CD14-positive monocyte (primary cell): ENCODE measurements around the gene NPSR1. TPM values are rescaled to one million over a fixed set of nuclear protein-coding genes. Genes with fewer than 3 reads are reported as not detected.

ENCODE experiments used
- DNase-seq, 3 donors: peaks; one replicate each; pipeline ENCODE4 v3.0.0-alpha.2; 2011 to 2022
- H2AFZ ChIP-seq: 2 replicates; pipeline ENCODE4 v1.6.0; 2012; ENCODE audit warnings: mild to moderate bottlenecking, low read depth, low read length, inconsistent platforms; ENCODE audit not compliant: insufficient read depth, poor library complexity, severe bottlenecking
- H3K27ac ChIP-seq, 2 donors: 1 replicate in 1 of 2; 2 replicates in 1 of 2; pipeline ENCODE4 v1.5.1; 2012 to 2013; ENCODE audit warnings: low read length in 2 of 2, control low read depth in 1 of 2, inconsistent platforms in 1 of 2, low read depth in 1 of 2, mild to moderate bottlenecking in 1 of 2
- H3K27me3 ChIP-seq, 2 donors: one replicate each; pipeline versions ENCODE4 v1.6.0 to v1.6.1; 2011 to 2013; ENCODE audit warnings: low read length in 2 of 2; ENCODE audit not compliant: control insufficient read depth in 2 of 2, insufficient read depth in 2 of 2
- H3K36me3 ChIP-seq, 2 donors: replicated peaks in 1 of 2; 1 replicate in 1 of 2; 2 replicates in 1 of 2; pipeline versions ENCODE4 v1.5.1 to v1.6.1; 2012 to 2013; ENCODE audit warnings: low read length in 2 of 2, control low read depth in 1 of 2, inconsistent platforms in 1 of 2, mild to moderate bottlenecking in 1 of 2; ENCODE audit not compliant: insufficient read depth in 2 of 2, control insufficient read depth in 1 of 2
- H3K4me1 ChIP-seq, 2 donors: 1 replicate in 1 of 2; 2 replicates in 1 of 2; pipeline versions ENCODE4 v1.5.1 to v1.6.1; 2012 to 2013; ENCODE audit warnings: low read length in 2 of 2, control low read depth in 1 of 2, inconsistent platforms in 1 of 2, mild to moderate bottlenecking in 1 of 2, moderate library complexity in 1 of 2; ENCODE audit not compliant: insufficient read depth in 2 of 2, control insufficient read depth in 1 of 2
- H3K4me2 ChIP-seq: replicated peaks from 2 replicates; pipeline ENCODE3; 2012; ENCODE audit warnings: low read length, moderate library complexity, mild to moderate bottlenecking; ENCODE audit not compliant: poor library complexity, severe bottlenecking; ENCODE audit errors: extremely low read depth
- H3K4me3 ChIP-seq, 3 experiments: fragments of 200-600 bp in 1 of 3; sonication (generic) in 1 of 3; replicated peaks in 1 of 3; 1 replicate in 2 of 3; 2 replicates in 1 of 3; pipeline ENCODE4 v1.5.1; 2011 to 2013; ENCODE audit warnings: low read length in 3 of 3, mild to moderate bottlenecking in 3 of 3, control low read depth in 2 of 3, low read depth in 2 of 3, inconsistent platforms in 1 of 3, moderate library complexity in 1 of 3
- H3K79me2 ChIP-seq: 2 replicates; pipeline ENCODE4 v1.6.0; 2012; ENCODE audit warnings: mild to moderate bottlenecking, control low read depth, inconsistent platforms, low read length, moderate library complexity; ENCODE audit not compliant: insufficient read depth
- H3K9ac ChIP-seq: 2 replicates; pipeline ENCODE4 v1.6.0; 2017; ENCODE audit warnings: low read length, mild to moderate bottlenecking; ENCODE audit not compliant: insufficient read depth, poor library complexity, severe bottlenecking
- H3K9me3 ChIP-seq, 2 donors: replicated peaks in 1 of 2; 1 replicate in 1 of 2; 2 replicates in 1 of 2; pipeline versions ENCODE4 v1.5.1 to v1.6.1; 2012 to 2013; ENCODE audit warnings: low read length in 2 of 2, control low read depth in 1 of 2; ENCODE audit not compliant: control insufficient read depth in 1 of 2, insufficient read depth in 1 of 2
- H4K20me1 ChIP-seq: 2 replicates; pipeline ENCODE4 v1.6.0; 2012; ENCODE audit warnings: mild to moderate bottlenecking, low read length, control low read depth, moderate library complexity; ENCODE audit not compliant: insufficient read depth
- H3K27ac Mint-ChIP-seq, 7 donors: one replicate each; pipeline ENCODE4 v1.8.0; 2020; ENCODE audit warnings: mild to moderate bottlenecking in 7 of 7, mixed read lengths in 7 of 7, moderate library complexity in 6 of 7, inconsistent platforms in 2 of 7
- H3K27me3 Mint-ChIP-seq, 3 donors: one replicate each; pipeline ENCODE4 v1.8.0; 2021 to 2022; ENCODE audit warnings: low read depth in 3 of 3, mild to moderate bottlenecking in 3 of 3, mixed read lengths in 3 of 3, moderate library complexity in 3 of 3, inconsistent platforms in 1 of 3
- H3K36me3 Mint-ChIP-seq, 2 donors: one replicate each; pipeline ENCODE4 v1.8.0; 2020; ENCODE audit warnings: mixed read lengths in 2 of 2, inconsistent platforms in 1 of 2, mild to moderate bottlenecking in 1 of 2
- H3K4me1 Mint-ChIP-seq: one replicate; pipeline ENCODE4 v1.8.0; 2020; ENCODE audit warnings: mild to moderate bottlenecking, mixed read lengths
- H3K4me3 Mint-ChIP-seq, 2 donors: one replicate each; pipeline ENCODE4 v1.8.0; 2020; ENCODE audit warnings: mild to moderate bottlenecking in 2 of 2, mixed read lengths in 2 of 2, moderate library complexity in 1 of 2
- H3K9me3 Mint-ChIP-seq, 7 donors: one replicate each; pipeline ENCODE4 v1.8.0; 2020 to 2022; ENCODE audit warnings: mixed read lengths in 7 of 7, mild to moderate bottlenecking in 6 of 7, moderate library complexity in 6 of 7, inconsistent platforms in 2 of 7
- CTCF ChIP-seq: fragments of 200-600 bp; IDR thresholded peaks from one replicate; pipeline ENCODE4 v1.8.0; 2022; ENCODE audit warnings: antibody characterized with exemption, mild to moderate bottlenecking
- WGBS: methylation state at CpG from one replicate; pipeline ENCODE4 v1.1.5; 2013; ENCODE audit warnings: missing lambda C conversion rate; ENCODE audit not compliant: insufficient coverage; 5-methylcytosine and 5-hydroxymethylcytosine counted together
- intact Hi-C, 2 donors: fragments of 100-400 bp; cut with micrococcal nuclease; formaldehyde crosslinking; loops; one replicate each; pipeline versions ENCODE4 v1.15.0 to v1.15.1; 2023
- polyA plus RNA-seq, 3 donors: library from polyadenylated mRNA; depleted of rRNA in 1 of 3; unstranded in 2 of 3; stranded (reverse) in 1 of 3; fragments of 300-500 nt in 2 of 3; fragments of >200 nt in 1 of 3; fragmentation: Illumina TruSeq in 2 of 3; gene quantifications; 1 replicate in 2 of 3; 2 replicates in 1 of 3; pipeline ENCODE4 v1.2.3, GENCODE V29; 2012 to 2021

NPSR1 gene
- polyA plus RNA-seq, 3 donors = not detected

- H3K27ac Mint-ChIP-seq = no peak overlapping the region
Measured at GRCh38 chr7:34844406-34844805, 186.4 kb downstream of the NPSR1 start.

GRCh38 chr7:34844936-34845665 lies 187.1 kb downstream of the NPSR1 start:
- Histone ChIP-seq H3K4me1 (no peaks in the 10 kb centered on the region), H3K9ac (no peak overlapping the region), H3K9me3 (peaks cover 4 to 11% of the 10 kb centered on the region in 2 donors), H2AFZ (no peak overlapping the region), H3K27ac (no peak overlapping the region), H3K27me3 (no peaks in the 10 kb centered on the region), H3K4me3 (no peak overlapping the region), H3K4me2 (no peak overlapping the region), H3K79me2 (no peaks in the 10 kb centered on the region), H3K36me3 (no peaks in the 10 kb centered on the region), H4K20me1 (no peaks in the 10 kb centered on the region)
- Mint-ChIP-seq H3K4me1 (no peaks in the 10 kb centered on the region), H3K27ac (no peak overlapping the region), H3K27me3 (no peaks in the 10 kb centered on the region), H3K4me3 (no peak overlapping the region), H3K36me3 (no peaks in the 10 kb centered on the region), H3K9me3 (peaks cover 0 to 17% (median 6%) of the 10 kb centered on the region in 7 donors)
- 0% methylated on average over 2 of the region's 5 CpGs for WGBS
- TF ChIP-seq CTCF = no peak
- no peak for DNase-seq
- intact Hi-C loops = no loop called here

More at GRCh38 chr7:34844406-34844805, 186.4 kb downstream of the NPSR1 start:
- Mint-ChIP-seq H3K4me1 (no peaks in the 10 kb centered on the region), H3K27me3 (no peaks in the 10 kb centered on the region), H3K36me3 (no peaks in the 10 kb centered on the region), H3K4me3 (no peak overlapping the region), H3K9me3 (peaks cover 0 to 16% (median 5%) of the 10 kb centered on the region in 7 donors)
- no peaks in the 10 kb centered on the region for H3K36me3 ChIP-seq
- H2AFZ ChIP-seq = no peak overlapping the region
- intact Hi-C loops = no loop called here
- no peak overlapping the region for H3K9ac ChIP-seq
- H3K9me3 ChIP-seq = peaks cover 4 to 11% of the 10 kb centered on the region in 2 donors
- no peaks in the 10 kb centered on the region for H4K20me1 ChIP-seq
- H3K4me1 ChIP-seq = no peaks in the 10 kb centered on the region
- H3K79me2 ChIP-seq = no peaks in the 10 kb centered on the region
- DNase-seq = no peak
- H3K27me3 ChIP-seq = no peaks in the 10 kb centered on the region
- TF ChIP-seq CTCF = no peak
- H3K4me2 ChIP-seq = no peak overlapping the region
- WGBS = no CpG with 5 or more reads among the region's 1 CpG
- H3K27ac ChIP-seq = no peak overlapping the region
- no peak overlapping the region for H3K4me3 ChIP-seq
